CD4-positive, alpha-beta memory T cell (primary cell): ENCODE measurements around the gene SGCG. TPM values are rescaled to one million over a fixed set of nuclear protein-coding genes. Genes with fewer than 3 reads are reported as not detected.
A peak's percentile ranks its signal among the peaks of the same experiment; 100 is the strongest.

Source experiments
- CTCF ChIA-PET: fragments of 350-600 bp; sonication (Branson Sonifier 250); formaldehyde crosslinking; loops from one replicate; lab custom pipeline; 2021; ENCODE audit warnings: inconsistent platforms; ENCODE audit not compliant: partially characterized antibody; lab: Charles Lee
- POLR2A ChIA-PET: fragments of 350-600 bp; sonication (Branson Sonifier 250); formaldehyde crosslinking; loops from one replicate; lab custom pipeline; 2021; ENCODE audit not compliant: partially characterized antibody; lab: Charles Lee
- DNase-seq, 5 donors: peaks; one replicate each; pipeline versions ENCODE4 v3.0.0 to v3.0.0-alpha.2; 2020 to 2022; ENCODE audit warnings: mixed read lengths in 1 of 5
- H3K27ac ChIP-seq: one replicate; pipeline ENCODE4 v1.7.0; 2013; ENCODE audit warnings: low read depth, low read length
- H3K27me3 ChIP-seq: 2 replicates; pipeline ENCODE4 v1.7.0; 2013; ENCODE audit warnings: mild to moderate bottlenecking, low read length, moderate library complexity; ENCODE audit not compliant: insufficient read depth
- H3K36me3 ChIP-seq: 2 replicates; pipeline ENCODE4 v1.7.0; 2013; ENCODE audit warnings: mild to moderate bottlenecking, low read length, moderate library complexity; ENCODE audit not compliant: insufficient read depth
- H3K4me1 ChIP-seq: 2 replicates; pipeline ENCODE4 v1.7.0; 2013; ENCODE audit warnings: mild to moderate bottlenecking, low read length, moderate library complexity; ENCODE audit not compliant: insufficient read depth
- H3K4me3 ChIP-seq, 2 donors: one replicate each; pipeline ENCODE4 v1.7.0; 2013; ENCODE audit warnings: low read length in 2 of 2, mild to moderate bottlenecking in 1 of 2
- H3K9me3 ChIP-seq, 2 donors: one replicate each; pipeline ENCODE4 v1.7.0; 2013; ENCODE audit warnings: low read length in 2 of 2, control low read depth in 1 of 2; ENCODE audit not compliant: control insufficient read depth in 1 of 2
- H3K27ac Mint-ChIP-seq, 7 donors: one replicate each; pipeline ENCODE4 v1.8.0; 2020 to 2021; ENCODE audit warnings: mixed read lengths in 7 of 7, mild to moderate bottlenecking in 6 of 7, inconsistent platforms in 3 of 7, moderate library complexity in 3 of 7
- H3K27me3 Mint-ChIP-seq, 2 donors: one replicate each; pipeline ENCODE4 v1.8.0; 2020 to 2021; ENCODE audit warnings: mixed read lengths in 2 of 2
- H3K36me3 Mint-ChIP-seq, 2 donors: one replicate each; pipeline ENCODE4 v1.8.0; 2020 to 2021; ENCODE audit warnings: mixed read lengths in 2 of 2, inconsistent platforms in 1 of 2, mild to moderate bottlenecking in 1 of 2
- H3K4me1 Mint-ChIP-seq, 4 donors: one replicate each; pipeline ENCODE4 v1.8.0; 2020 to 2021; ENCODE audit warnings: mixed read lengths in 4 of 4, mild to moderate bottlenecking in 1 of 4
- H3K4me3 Mint-ChIP-seq, 8 donors: one replicate each; pipeline ENCODE4 v1.8.0; 2020 to 2021; ENCODE audit warnings: mixed read lengths in 8 of 8, mild to moderate bottlenecking in 7 of 8, moderate library complexity in 6 of 8, inconsistent platforms in 3 of 8
- H3K9me3 Mint-ChIP-seq, 8 donors: one replicate each; pipeline ENCODE4 v1.8.0; 2020 to 2021; ENCODE audit warnings: mixed read lengths in 8 of 8, mild to moderate bottlenecking in 5 of 8, inconsistent platforms in 3 of 8, moderate library complexity in 1 of 8
- intact Hi-C: fragments of 100-400 bp; cut with micrococcal nuclease; formaldehyde crosslinking; loops from one replicate; pipeline ENCODE4 v1.15.1; 2023
- polyA plus RNA-seq, 2 donors: library from polyadenylated mRNA; unstranded; fragments of 300-500 nt; fragmentation: Illumina TruSeq; gene quantifications; one replicate each; pipeline ENCODE4 v1.2.3, GENCODE V29; 2021
- total RNA-seq, 2 experiments: library from RNA; stranded (reverse); gene quantifications; one replicate each; pipeline ENCODE4 v1.2.3, GENCODE V29; 2021

The SGCG gene
- total and polyA plus RNA-seq, 4 experiments from 2014 or later = not detected

- H3K36me3 ChIP-seq = peaks cover 26% of the 10 kb centered on the region
- H3K27ac Mint-ChIP-seq = no peak overlapping the region
- CTCF ChIA-PET = no interaction called here
- no peaks in the 10 kb centered on the region for H3K9me3 ChIP-seq
- no peak overlapping the region for H3K4me3 ChIP-seq
- peaks cover 86 to 87% of the 10 kb centered on the region in 2 donors for H3K36me3 Mint-ChIP-seq
- DNase-seq = no peak
- H3K27ac ChIP-seq = no peak overlapping the region
- no peak overlapping the region for H3K4me3 Mint-ChIP-seq
- intact Hi-C loops = no loop called here
- POLR2A ChIA-PET = no interaction called here
- no peaks in the 10 kb centered on the region for H3K27me3 ChIP-seq
- no peaks in the 10 kb centered on the region for H3K4me1 ChIP-seq
- peaks cover 5 to 13% (median 8%) of the 10 kb centered on the region in 4 donors for H3K4me1 Mint-ChIP-seq
- peaks cover 0 to 5% (median 0%) of the 10 kb centered on the region in 8 donors for H3K9me3 Mint-ChIP-seq
- no peaks in the 10 kb centered on the region for H3K27me3 Mint-ChIP-seq
These were observed 168.6 kb downstream of the SGCG start for GRCh38 chr13:23349161-23349897.

GRCh38 chr13:23350009-23350408 is 169.2 kb downstream of the SGCG start:
- H3K36me3 Mint-ChIP-seq = peaks cover 87% of the 10 kb centered on the region in 2 donors
- no peak overlapping the region for H3K27ac Mint-ChIP-seq
- peaks cover 32% of the 10 kb centered on the region for H3K36me3 ChIP-seq
- peaks cover 6 to 14% (median 10%) of the 10 kb centered on the region in 4 donors for H3K4me1 Mint-ChIP-seq
- no peaks in the 10 kb centered on the region for H3K4me1 ChIP-seq
- POLR2A ChIA-PET = no interaction called here
- CTCF ChIA-PET = no interaction called here
- peaks cover 0 to 3% (median 0%) of the 10 kb centered on the region in 8 donors for H3K9me3 Mint-ChIP-seq
- H3K9me3 ChIP-seq = no peaks in the 10 kb centered on the region
- intact Hi-C loops = no loop called here
- H3K27me3 ChIP-seq = no peaks in the 10 kb centered on the region
- no peak for DNase-seq
- H3K27me3 Mint-ChIP-seq = no peaks in the 10 kb centered on the region
- H3K4me3 ChIP-seq = no peak overlapping the region
- H3K4me3 Mint-ChIP-seq = no peak overlapping the region
- no peak overlapping the region for H3K27ac ChIP-seq

DNA sequence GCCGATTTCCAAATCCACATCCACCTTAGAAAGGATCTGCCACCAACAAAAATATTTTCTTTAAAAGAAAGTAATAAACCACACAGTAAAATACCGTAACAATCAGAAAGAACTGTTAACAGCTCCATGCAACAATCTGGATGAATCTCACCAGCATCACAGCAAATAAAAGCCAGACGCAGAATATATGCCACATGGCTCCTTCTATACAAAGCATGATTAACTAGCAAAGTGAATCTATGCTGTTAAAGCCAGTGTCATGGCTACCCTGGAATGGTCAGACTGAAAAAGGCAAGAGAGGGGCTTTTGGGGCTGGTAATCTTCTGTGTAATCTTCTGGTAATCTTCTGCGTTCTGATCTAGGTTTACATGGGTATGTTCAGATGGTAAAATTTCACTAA is 171.4 kb downstream of the SGCG start:
- no peak for DNase-seq
- ChIA-PET CTCF (no interaction called here), POLR2A (no interaction called here)
- Mint-ChIP-seq H3K4me1 (peaks cover 9 to 14% (median 12%) of the 10 kb centered on the region in 4 donors), H3K4me3 (no peak overlapping the region), H3K36me3 (peaks cover 91 to 92% of the 10 kb centered on the region in 2 donors), H3K27me3 (no peaks in the 10 kb centered on the region), H3K27ac (no peak overlapping the region), H3K9me3 (no peaks in the 10 kb centered on the region)
- Histone ChIP-seq H3K4me1 (no peaks in the 10 kb centered on the region), H3K27me3 (no peaks in the 10 kb centered on the region), H3K9me3 (no peaks in the 10 kb centered on the region), H3K4me3 (no peak overlapping the region), H3K27ac (no peak overlapping the region), H3K36me3 (peaks cover 44% of the 10 kb centered on the region)
- intact Hi-C loops = no loop called here

DNA sequence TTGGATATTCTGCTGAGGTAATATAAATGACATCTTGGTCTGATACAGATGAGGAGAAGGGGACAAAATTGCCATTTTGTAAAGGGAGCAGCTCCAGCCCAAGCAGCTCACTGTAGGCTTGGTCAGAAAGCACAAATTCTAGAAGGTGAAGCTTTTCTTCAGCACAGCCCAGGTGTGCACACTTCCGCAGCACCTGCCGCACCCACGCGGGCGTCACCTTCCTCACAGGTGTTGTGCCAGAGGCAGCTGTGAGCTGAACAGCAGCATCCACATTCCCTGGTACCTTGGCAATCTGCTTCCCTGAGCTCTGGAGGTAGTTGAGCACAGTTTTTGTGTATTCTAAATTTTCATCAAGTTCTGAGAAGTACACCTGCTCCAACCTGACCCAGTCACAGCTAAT is 173.7 kb downstream of the SGCG start:
- ChIA-PET POLR2A (no interaction called here), CTCF (interaction anchor here (1.1 kb wide), 1 partner anchor 52 kb away, joined by 3 read pairs; no protein-coding TSS in a partner anchor)
- no peak overlapping the region for H3K4me3 Mint-ChIP-seq
- H3K36me3 Mint-ChIP-seq = peaks cover 74 to 83% of the 10 kb centered on the region in 2 donors
- H3K4me1 Mint-ChIP-seq = peaks cover 4 to 14% (median 10%) of the 10 kb centered on the region in 4 donors
- no peak overlapping the region for H3K27ac Mint-ChIP-seq
- no peaks in the 10 kb centered on the region for H3K4me1 ChIP-seq
- H3K27me3 Mint-ChIP-seq = no peaks in the 10 kb centered on the region
- H3K27ac ChIP-seq = no peak overlapping the region
- no peak for DNase-seq
- H3K27me3 ChIP-seq = no peaks in the 10 kb centered on the region
- intact Hi-C loops = no loop called here
- H3K9me3 Mint-ChIP-seq = no peaks in the 10 kb centered on the region
- H3K36me3 ChIP-seq = peaks cover 44% of the 10 kb centered on the region
- H3K4me3 ChIP-seq = no peak overlapping the region
- no peaks in the 10 kb centered on the region for H3K9me3 ChIP-seq

DNA sequence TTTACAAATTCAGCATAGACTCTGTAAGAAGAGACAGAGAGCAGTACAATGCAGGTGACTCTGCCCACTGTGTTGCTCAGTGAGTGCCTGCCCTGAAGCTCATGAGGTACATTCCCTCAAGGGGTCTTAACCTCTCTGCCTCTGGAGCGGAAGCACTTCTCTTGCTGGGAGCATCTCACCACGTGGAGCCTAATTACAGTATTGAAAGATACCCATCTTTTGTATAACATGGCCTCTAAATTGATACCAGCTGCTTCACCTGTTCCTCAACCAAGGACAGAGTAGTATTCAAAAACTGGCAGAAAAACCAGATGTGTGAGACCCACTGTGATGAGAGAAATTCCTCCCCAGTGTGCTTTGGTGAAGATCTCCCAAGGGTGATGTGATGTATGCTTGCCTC is 175.6 kb downstream of the SGCG start:
- Histone ChIP-seq H3K27me3 (no peaks in the 10 kb centered on the region), H3K4me3 (no peak overlapping the region), H3K27ac (no peak overlapping the region), H3K9me3 (no peaks in the 10 kb centered on the region), H3K4me1 (no peaks in the 10 kb centered on the region), H3K36me3 (peaks cover 42% of the 10 kb centered on the region)
- Mint-ChIP-seq H3K9me3 (no peaks in the 10 kb centered on the region), H3K4me3 (no peak overlapping the region), H3K36me3 (peaks cover 67 to 76% of the 10 kb centered on the region in 2 donors), H3K27me3 (no peaks in the 10 kb centered on the region), H3K27ac (no peak overlapping the region), H3K4me1 (peaks cover 3 to 14% (median 8%) of the 10 kb centered on the region in 4 donors)
- DNase-seq = no peak
- intact Hi-C loops = no loop called here
- CTCF ChIA-PET = no interaction called here
- POLR2A ChIA-PET = no interaction called here

- H3K9me3 ChIP-seq = no peaks in the 10 kb centered on the region
- H3K27ac ChIP-seq = no peak overlapping the region
- H3K4me3 ChIP-seq = no peak overlapping the region
- Mint-ChIP-seq H3K9me3 (no peaks in the 10 kb centered on the region), H3K4me1 (peaks cover 2 to 14% (median 8%) of the 10 kb centered on the region in 4 donors), H3K36me3 (peaks cover 62 to 76% of the 10 kb centered on the region in 2 donors), H3K4me3 (no peak overlapping the region), H3K27me3 (no peaks in the 10 kb centered on the region), H3K27ac (peak overlapping the region in 1 of 7 donors; percentile 12)
- H3K36me3 ChIP-seq = peaks cover 46% of the 10 kb centered on the region
- ChIA-PET POLR2A (no interaction called here), CTCF (no interaction called here)
- H3K4me1 ChIP-seq = no peaks in the 10 kb centered on the region
- H3K27me3 ChIP-seq = no peaks in the 10 kb centered on the region
- intact Hi-C loops = no loop called here
- no peak for DNase-seq
These were observed 176.6 kb downstream of the SGCG start for GRCh38 chr13:23357349-23357748.

DNA sequence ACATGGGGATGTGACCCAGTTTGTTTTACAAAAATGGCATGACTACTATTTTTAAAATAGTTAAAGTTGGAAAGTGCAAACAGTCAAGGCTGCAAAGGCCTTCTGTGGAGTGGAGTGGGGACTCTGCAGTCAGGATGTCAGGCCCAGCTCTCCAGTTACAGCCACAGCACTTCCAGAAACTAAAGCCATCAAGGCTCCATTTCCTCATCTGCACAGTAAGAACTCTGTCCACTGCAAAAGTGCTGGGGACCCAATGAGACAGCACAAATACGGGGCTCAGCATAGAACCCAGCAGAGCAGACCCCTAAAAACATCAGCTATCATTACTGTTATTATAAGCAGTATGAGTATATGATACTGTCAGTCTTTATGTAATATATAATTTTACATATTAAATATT is 179.1 kb downstream of the SGCG start:
- Histone ChIP-seq H3K4me1 (no peaks in the 10 kb centered on the region), H3K36me3 (peaks cover 49% of the 10 kb centered on the region), H3K27ac (no peak overlapping the region), H3K27me3 (no peaks in the 10 kb centered on the region), H3K4me3 (no peak overlapping the region), H3K9me3 (no peaks in the 10 kb centered on the region)
- ChIA-PET POLR2A (no interaction called here), CTCF (no interaction called here)
- Mint-ChIP-seq H3K4me1 (peaks cover 1 to 7% (median 4%) of the 10 kb centered on the region in 4 donors), H3K36me3 (peaks cover 57 to 75% of the 10 kb centered on the region in 2 donors), H3K9me3 (no peaks in the 10 kb centered on the region), H3K27me3 (no peaks in the 10 kb centered on the region), H3K4me3 (no peak overlapping the region), H3K27ac (peak overlapping the region in 2 of 7 donors; percentile 36 to 47)
- intact Hi-C loops = no loop called here
- no peak for DNase-seq
